Rectal smooth muscle tissue (tissue), 1 donor: ENCODE results near the gene BRINP3.

Experiments used
- H3K27ac ChIP-seq: one replicate; pipeline ENCODE4 v1.7.0; 2013; ENCODE audit warnings: low read depth, low read length, inconsistent platforms
- H3K27me3 ChIP-seq: one replicate; pipeline ENCODE4 v1.7.0; 2013; ENCODE audit warnings: low read length; ENCODE audit not compliant: control insufficient read depth, insufficient read depth
- H3K36me3 ChIP-seq: one replicate; pipeline ENCODE4 v1.7.0; 2013; ENCODE audit warnings: low read length; ENCODE audit not compliant: control insufficient read depth, insufficient read depth
- H3K4me1 ChIP-seq: one replicate; pipeline ENCODE4 v1.7.0; 2013; ENCODE audit warnings: low read length; ENCODE audit not compliant: control insufficient read depth, insufficient read depth
- H3K4me3 ChIP-seq: one replicate; pipeline ENCODE4 v1.7.0; 2013; ENCODE audit warnings: low read length
- H3K9ac ChIP-seq: one replicate; pipeline ENCODE4 v1.7.0; 2013; ENCODE audit warnings: low read length

The BRINP3 gene

GRCh38 chr1:190289897-190290296 lies 187.8 kb downstream of the BRINP3 start:
- Histone ChIP-seq H3K27ac (no peak overlapping the region), H3K9ac (no peak overlapping the region), H3K27me3 (no peaks in the 10 kb centered on the region), H3K4me3 (no peak overlapping the region), H3K4me1 (no peaks in the 10 kb centered on the region), H3K36me3 (no peaks in the 10 kb centered on the region)

DNA sequence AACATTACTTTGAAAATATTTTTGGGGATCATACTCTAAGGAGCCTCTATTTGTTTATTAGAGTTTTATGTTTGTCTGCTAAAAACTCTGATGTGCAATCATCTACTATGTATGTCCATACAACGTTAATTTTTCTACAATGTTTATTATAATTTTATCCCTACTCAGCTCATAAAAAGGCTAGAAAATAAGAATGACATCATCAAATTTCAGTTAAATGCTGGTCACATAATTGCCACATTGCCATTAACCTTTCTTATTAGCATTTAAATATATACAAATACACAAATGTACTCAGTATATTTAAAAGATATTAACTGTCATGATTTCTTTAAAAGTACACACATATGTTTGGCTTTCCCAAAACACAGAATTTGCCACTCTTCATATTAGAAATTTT lies 191.6 kb downstream of the BRINP3 start:
- no peak overlapping the region for H3K9ac ChIP-seq
- H3K36me3 ChIP-seq = no peaks in the 10 kb centered on the region
- H3K27me3 ChIP-seq = no peaks in the 10 kb centered on the region
- H3K4me1 ChIP-seq = no peaks in the 10 kb centered on the region
- no peak overlapping the region for H3K4me3 ChIP-seq
- H3K27ac ChIP-seq = no peak overlapping the region

DNA sequence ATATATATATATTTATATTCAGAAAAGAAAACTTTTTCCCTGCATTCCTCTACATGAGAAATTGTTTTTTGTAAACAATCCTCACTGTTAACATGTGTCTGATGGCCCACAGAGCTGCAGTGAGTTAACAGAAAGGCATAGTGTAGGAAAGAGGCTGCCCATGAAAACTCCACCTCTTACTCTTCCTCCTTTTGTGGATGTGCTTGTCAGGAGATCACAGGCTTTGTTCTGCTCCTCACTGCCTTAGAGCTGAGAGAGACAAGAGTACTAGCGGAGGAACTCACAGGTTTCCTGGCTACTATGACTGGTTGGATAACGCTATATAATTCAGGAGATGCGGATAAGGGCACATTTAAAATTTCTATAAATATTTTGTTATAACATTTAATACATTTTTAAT lies 200.6 kb downstream of the BRINP3 start:
- no peaks in the 10 kb centered on the region for H3K27me3 ChIP-seq
- no peak overlapping the region for H3K9ac ChIP-seq
- no peak overlapping the region for H3K27ac ChIP-seq
- H3K4me3 ChIP-seq = no peak overlapping the region
- H3K4me1 ChIP-seq = no peaks in the 10 kb centered on the region
- no peaks in the 10 kb centered on the region for H3K36me3 ChIP-seq

DNA sequence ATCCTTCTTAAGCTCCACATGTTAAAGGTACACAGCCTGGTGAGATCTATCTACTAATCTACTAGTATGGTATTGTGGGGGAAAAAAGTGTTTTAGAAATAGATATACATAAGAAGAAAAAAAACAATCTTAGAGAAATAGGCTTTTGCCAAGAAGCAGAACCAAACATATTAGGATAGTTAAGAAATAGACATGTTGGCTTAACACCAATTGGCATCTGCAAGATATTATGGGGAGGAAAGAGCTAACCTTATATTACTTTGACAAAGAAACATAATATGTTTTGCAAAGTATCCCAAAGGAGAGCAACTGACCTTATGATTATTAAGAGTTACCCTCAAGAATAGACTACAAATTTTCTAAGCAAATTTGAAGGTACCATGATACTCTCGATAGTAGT lies 202.9 kb downstream of the BRINP3 start:
- Histone ChIP-seq H3K4me1 (no peaks in the 10 kb centered on the region), H3K36me3 (no peaks in the 10 kb centered on the region), H3K9ac (no peak overlapping the region), H3K27ac (no peak overlapping the region), H3K4me3 (no peak overlapping the region), H3K27me3 (no peaks in the 10 kb centered on the region)

- Histone ChIP-seq H3K4me1 (no peaks in the 10 kb centered on the region), H3K27me3 (no peaks in the 10 kb centered on the region), H3K27ac (no peak overlapping the region), H3K9ac (no peak overlapping the region), H3K4me3 (no peak overlapping the region), H3K36me3 (no peaks in the 10 kb centered on the region)
Measured at GRCh38 chr1:190273161-190273560, 204.5 kb downstream of the BRINP3 start.

DNA sequence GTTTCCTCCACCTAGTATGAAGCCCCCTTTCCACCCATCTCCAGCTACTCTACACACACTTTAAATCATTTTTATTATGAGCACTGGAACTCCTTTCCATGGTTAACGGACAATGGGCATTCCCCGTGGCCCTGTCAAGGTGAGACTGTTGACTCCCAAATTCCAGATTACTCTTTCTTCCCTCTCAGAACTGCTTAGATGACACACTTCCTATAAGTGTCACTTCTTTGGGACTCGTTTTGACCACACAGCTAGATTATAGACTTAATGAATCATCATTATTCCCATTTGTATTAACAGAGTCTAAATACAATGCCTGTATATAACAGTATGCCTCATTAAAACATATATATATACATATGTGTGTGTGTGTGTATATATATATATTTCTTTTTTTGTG lies 215.1 kb downstream of the BRINP3 start:
- Histone ChIP-seq H3K36me3 (no peaks in the 10 kb centered on the region), H3K27me3 (no peaks in the 10 kb centered on the region), H3K9ac (no peak overlapping the region), H3K4me3 (no peak overlapping the region), H3K4me1 (no peaks in the 10 kb centered on the region), H3K27ac (no peak overlapping the region)

- Histone ChIP-seq H3K4me1 (no peaks in the 10 kb centered on the region), H3K36me3 (no peaks in the 10 kb centered on the region), H3K27me3 (no peaks in the 10 kb centered on the region), H3K4me3 (no peak overlapping the region), H3K9ac (no peak overlapping the region), H3K27ac (no peak overlapping the region)
Measured at GRCh38 chr1:190259424-190259823, 218.2 kb downstream of the BRINP3 start.

DNA sequence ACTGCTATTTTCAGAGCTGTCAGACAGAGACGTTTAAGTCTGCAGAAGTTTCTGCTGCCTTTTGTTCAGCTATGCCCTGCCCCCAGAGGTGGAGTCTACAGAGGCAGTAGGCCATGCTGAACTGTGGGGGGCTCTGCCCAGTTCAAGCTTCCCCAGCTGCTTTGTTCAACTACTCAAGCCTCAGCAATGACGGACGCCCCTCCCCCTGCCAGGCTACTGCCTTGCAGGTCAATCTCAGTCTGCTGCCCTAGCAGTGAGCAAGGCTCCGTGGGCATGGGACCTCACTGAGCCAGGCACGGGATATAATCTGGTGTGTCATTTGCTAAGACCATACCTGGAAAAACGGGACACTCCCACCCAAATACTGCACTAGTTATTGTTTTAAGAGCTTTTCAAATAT lies 219.7 kb downstream of the BRINP3 start:
- Histone ChIP-seq H3K9ac (no peak overlapping the region), H3K36me3 (no peaks in the 10 kb centered on the region), H3K27ac (no peak overlapping the region), H3K27me3 (no peaks in the 10 kb centered on the region), H3K4me1 (no peaks in the 10 kb centered on the region), H3K4me3 (no peak overlapping the region)

DNA sequence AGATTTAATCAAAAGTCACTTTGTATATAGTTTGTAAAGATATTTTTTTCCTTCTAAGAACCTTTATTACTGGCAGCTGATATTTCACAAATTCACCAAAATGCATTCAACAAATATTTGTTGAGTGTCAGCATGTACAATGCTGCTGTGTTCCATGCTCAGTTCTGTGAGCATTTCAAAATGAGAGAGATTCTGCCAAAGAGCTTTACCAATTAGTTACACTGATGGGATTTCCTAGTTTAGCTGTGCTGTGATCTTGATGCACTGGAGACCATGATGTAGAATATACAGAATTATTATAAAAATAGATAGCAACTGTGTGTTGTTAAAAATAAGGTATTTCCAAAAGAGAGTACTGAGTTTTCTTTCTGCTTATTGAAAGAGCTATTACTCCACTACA lies 225.6 kb downstream of the BRINP3 start:
- Histone ChIP-seq H3K9ac (no peak overlapping the region), H3K36me3 (no peaks in the 10 kb centered on the region), H3K27me3 (no peaks in the 10 kb centered on the region), H3K4me3 (no peak overlapping the region), H3K27ac (no peak overlapping the region), H3K4me1 (no peaks in the 10 kb centered on the region)

DNA sequence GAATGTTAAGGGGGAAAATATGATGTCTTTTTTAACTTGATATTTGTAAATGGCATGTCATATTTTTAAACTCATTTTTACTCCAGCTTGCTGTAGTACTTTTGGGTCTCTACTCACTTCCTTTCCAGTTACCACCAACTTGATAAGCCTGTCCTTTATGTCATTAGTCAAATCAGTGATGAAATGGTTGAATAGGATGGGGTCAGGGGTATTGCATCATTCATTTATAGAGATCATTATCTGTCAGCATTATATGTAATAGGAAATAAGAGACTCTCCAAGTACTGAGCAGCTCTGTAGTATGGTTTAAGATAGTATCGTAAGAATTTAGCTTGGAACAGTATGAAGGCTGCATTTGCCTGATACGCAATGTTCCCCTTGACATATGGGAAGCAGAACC lies 227.3 kb downstream of the BRINP3 start:
- no peaks in the 10 kb centered on the region for H3K27me3 ChIP-seq
- H3K36me3 ChIP-seq = no peaks in the 10 kb centered on the region
- H3K4me1 ChIP-seq = no peaks in the 10 kb centered on the region
- H3K27ac ChIP-seq = no peak overlapping the region
- H3K9ac ChIP-seq = no peak overlapping the region
- H3K4me3 ChIP-seq = no peak overlapping the region

DNA sequence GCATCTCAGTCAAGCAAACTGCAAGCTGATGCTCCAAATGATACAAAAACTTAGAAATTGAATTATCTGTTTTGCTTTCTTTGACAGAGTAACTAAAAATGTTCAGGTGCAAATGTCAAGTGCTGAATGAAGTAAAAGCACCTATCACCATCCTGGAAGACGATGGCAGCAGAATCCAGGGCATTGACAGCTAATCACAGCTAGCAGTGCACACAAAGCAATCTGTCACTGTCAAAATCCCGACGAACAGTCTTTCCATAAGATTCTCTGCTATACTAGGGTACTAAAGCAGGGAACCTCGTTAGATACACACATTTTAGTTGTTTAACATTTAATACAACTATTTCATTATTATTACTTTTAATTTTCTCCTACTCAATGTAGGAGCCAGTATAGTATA lies 233.3 kb downstream of the BRINP3 start:
- Histone ChIP-seq H3K4me3 (no peak overlapping the region), H3K4me1 (no peaks in the 10 kb centered on the region), H3K27me3 (no peaks in the 10 kb centered on the region), H3K27ac (no peak overlapping the region), H3K9ac (no peak overlapping the region), H3K36me3 (no peaks in the 10 kb centered on the region)

GRCh38 chr1:190243056-190243455 lies 234.6 kb downstream of the BRINP3 start:
- Histone ChIP-seq H3K27ac (no peak overlapping the region), H3K4me1 (no peaks in the 10 kb centered on the region), H3K27me3 (no peaks in the 10 kb centered on the region), H3K36me3 (no peaks in the 10 kb centered on the region), H3K9ac (no peak overlapping the region), H3K4me3 (no peak overlapping the region)

DNA sequence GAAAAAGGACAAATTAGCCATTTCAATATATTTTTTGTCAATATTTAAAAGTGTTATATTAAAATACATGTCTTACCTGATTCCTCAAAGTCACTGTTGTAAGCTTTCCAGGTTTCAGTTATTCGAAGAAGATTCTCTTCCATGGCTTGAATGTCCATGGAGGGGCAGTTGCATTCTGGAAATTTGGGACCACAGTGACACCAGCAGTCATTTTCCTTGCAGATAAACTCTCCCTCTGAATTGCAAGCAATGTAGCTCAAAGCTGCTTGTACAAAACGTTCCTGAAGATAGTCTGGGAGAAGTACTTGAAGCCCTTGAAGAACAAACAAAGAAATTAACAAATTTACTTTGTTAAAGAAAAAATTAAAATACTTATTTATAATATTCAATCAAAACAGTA lies 251.7 kb downstream of the BRINP3 start:
- Histone ChIP-seq H3K4me3 (no peak overlapping the region), H3K27ac (no peak overlapping the region), H3K27me3 (no peaks in the 10 kb centered on the region), H3K4me1 (no peaks in the 10 kb centered on the region), H3K36me3 (no peaks in the 10 kb centered on the region), H3K9ac (no peak overlapping the region)

GRCh38 chr1:190212450-190212849 lies 265.2 kb downstream of the BRINP3 start:
- H3K4me1 ChIP-seq = no peaks in the 10 kb centered on the region
- H3K27ac ChIP-seq = no peak overlapping the region

More at GRCh38 chr1:190212450-190212849, 265.2 kb downstream of the BRINP3 start:
- H3K27me3 ChIP-seq = no peaks in the 10 kb centered on the region
- no peaks in the 10 kb centered on the region for H3K36me3 ChIP-seq
- H3K4me3 ChIP-seq = no peak overlapping the region
- no peak overlapping the region for H3K9ac ChIP-seq
